Putamen (tissue), 1 donor: Measurements from ENCODE around the gene LY6G6C.
A peak's percentile ranks its signal among the peaks of the same experiment; 100 is the strongest.

Experiments
- DNase-seq: peaks from one replicate; pipeline ENCODE4 v3.0.0-alpha.2; 2016; ENCODE audit warnings: low spot score

LY6G6C gene

DNA sequence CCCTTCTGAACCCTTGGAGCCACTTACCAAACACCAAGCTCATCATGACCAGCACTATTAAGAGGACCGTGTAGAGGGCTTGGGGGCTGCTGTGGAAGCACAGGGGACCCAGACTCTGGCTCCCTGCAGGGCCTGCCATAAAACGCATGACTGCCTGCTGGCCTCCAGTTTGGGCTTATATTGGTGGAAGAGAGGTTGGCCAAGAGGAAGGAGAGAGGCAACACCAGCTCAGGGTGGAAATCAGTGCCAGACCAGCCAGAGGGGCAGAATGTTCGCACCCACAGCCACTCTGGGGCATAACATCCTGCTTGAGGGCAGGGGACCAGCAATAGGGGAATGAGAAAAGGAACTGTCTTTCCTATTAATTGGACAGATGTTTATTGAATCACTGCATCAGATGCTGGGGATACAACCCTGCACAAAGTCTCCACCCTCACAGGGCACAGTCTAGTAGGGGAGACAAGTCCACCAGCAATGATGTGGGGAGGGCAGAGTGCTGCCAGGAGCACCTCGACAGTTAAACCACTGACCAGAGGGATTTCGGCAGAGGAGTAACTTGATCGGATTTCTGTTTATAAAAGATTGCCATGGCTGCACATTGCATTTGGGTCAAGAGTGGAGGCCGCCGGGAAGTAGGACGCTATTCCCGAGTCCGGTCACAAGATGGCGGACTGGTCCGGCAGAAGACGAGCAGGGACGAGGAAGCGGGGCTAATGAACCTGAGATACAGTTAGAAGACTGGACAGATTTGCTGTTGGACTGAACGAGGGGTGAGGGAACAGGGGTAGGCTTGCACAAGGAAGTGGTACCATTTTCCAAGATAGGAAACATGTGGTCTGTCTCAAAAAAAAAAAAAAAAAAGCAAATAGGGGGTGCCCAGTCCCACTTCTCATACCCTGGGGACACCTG is 41.1 kb downstream of the LY6G6C start, which contains the start of gene LY6G5C:
TSS of gene LY6G5C (minus strand) at position 842 of the 909 bp plus-strand sequence. CDS start at position 148, 694 bp downstream.
- DNase-seq = peak; percentile 68

DNA sequence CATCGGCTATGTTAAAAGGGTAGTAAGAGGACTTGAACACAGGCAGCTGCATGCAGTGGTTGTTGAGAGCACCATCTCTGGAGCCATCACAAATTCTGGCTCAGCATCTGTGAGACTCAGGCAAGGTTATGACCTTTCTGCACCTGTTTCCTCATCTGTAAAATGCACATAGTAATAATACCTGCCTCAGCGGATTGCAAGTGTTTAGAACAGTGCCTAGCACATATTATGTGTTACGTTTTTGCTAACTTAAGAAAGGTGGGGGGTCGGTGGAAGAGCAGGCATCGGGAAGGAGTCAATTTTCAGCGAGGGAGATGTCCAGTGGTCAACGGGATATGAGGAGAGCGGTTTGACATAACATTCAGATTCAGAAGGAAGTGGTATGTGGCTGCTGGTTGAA is 43.6 kb downstream of the LY6G6C start:
- DNase-seq = no peak

DNA sequence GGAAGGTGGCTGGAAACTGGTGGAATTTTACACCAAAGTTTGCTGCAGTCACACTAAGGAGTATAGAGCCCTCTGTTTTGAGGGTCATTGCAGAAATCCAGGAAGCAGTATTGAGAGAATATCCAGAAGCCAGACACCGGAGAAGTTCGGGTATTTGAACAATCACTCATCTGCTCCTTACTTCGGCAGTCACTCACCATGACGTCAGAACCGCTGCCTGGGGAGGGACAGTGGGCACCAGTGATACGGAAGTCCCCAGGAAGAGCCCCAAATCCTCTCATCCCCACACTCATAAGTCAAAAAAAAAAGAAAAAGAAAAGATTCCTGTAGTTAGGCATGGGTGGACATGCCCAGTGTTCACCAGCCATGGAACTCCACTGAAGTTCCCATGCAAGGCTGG is 44.6 kb downstream of the LY6G6C start:
- DNase-seq = no peak

DNA sequence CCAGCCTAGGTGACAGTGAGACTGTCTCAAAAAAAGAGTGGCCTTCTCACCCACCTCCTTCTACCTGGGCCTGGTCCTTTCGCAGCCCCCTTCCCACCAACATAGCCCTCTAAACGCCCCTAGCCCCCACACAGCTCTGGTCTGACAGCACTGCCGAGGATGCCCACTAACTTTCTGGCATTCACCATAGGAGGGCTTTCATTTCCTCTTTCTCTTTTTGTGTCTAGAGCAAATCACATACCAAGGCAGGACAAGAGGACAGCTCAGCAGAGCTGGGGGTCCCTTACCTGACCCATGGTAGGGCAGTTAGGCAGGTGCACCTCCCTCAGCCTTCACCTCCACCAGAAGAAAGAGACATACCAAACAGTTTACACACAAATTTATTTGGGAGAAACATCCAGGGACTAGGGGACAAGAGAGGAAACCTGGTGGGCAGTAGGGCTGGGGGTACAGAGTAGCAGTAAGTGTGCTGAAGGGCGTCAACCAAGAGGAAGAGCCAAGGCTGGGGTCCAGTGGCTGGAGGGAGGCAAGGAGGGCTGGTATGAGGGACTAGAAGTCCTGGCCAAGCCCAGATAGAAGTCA is 45.1 kb downstream of the LY6G6C start:
- DNase-seq = no peak

DNA sequence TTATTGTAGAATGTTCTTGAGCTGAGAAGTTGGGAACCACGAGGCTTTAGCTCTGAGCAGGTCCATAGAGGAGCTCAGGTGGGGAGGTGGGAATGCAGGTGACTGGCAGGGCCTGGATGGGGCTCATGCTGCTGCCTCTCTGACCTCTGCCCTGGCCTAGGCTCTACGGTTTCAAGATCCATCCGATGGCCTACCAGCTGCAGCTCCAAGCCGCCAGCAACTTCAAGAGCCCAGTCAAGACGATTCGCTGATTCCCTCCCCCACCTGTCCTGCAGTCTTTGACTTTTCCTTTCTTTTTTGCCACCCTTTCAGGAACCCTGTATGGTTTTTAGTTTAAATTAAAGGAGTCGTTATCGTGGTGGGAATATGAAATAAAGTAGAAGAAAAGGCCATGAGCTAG is 51.9 kb downstream of the LY6G6C start, which contains the start of gene LY6G5B:
TSS of gene LY6G5B (plus strand) at position 301 of the 400 bp plus-strand sequence. CDS start 975 bp downstream, outside the sequence.
- no peak for DNase-seq
